Progenitor cell of endocrine pancreas (in vitro differentiated cells): Measurements from ENCODE around the gene FLRT2. TPM values are rescaled to one million over a fixed set of nuclear protein-coding genes. Genes with fewer than 3 reads are reported as not detected.

Source experiments
- DNase-seq: peaks from one replicate; pipeline ENCODE4 v3.0.0; 2021; ENCODE audit warnings: low spot score; ENCODE audit not compliant: unreplicated experiment
- H3K27ac Mint-ChIP-seq: 2 replicates; pipeline ENCODE4 v1.8.0; 2021; ENCODE audit warnings: mild to moderate bottlenecking, moderate library complexity, mixed read lengths
- H3K27me3 Mint-ChIP-seq: 2 replicates; pipeline ENCODE4 v1.8.0; 2021; ENCODE audit warnings: mixed read lengths
- H3K36me3 Mint-ChIP-seq: 2 replicates; pipeline ENCODE4 v1.8.0; 2022; ENCODE audit warnings: mixed read lengths; ENCODE audit not compliant: insufficient read depth
- H3K4me1 Mint-ChIP-seq: 2 replicates; pipeline ENCODE4 v1.8.0; 2021; ENCODE audit warnings: low read depth, mixed read lengths
- H3K4me3 Mint-ChIP-seq: 2 replicates; pipeline ENCODE4 v1.8.0; 2021; ENCODE audit warnings: low read depth, mild to moderate bottlenecking, moderate library complexity, mixed read lengths
- H3K9me3 Mint-ChIP-seq: 2 replicates; pipeline ENCODE4 v1.8.0; 2021; ENCODE audit warnings: low read depth, mixed read lengths
- CTCF ChIP-seq: fragments of 200-600 bp; sonication (generic); IDR thresholded peaks from one replicate; pipeline ENCODE4 v1.5.0; 2021; ENCODE audit warnings: antibody characterized with exemption, mild to moderate bottlenecking; ENCODE audit not compliant: unreplicated experiment
- total RNA-seq: library from RNA; stranded (reverse); gene quantifications from 2 replicates; pipeline ENCODE4 v1.2.1, GENCODE V29; 2021

Gene FLRT2
- total RNA-seq, 1 donor from 2014 or later: 312 TPM

GRCh38 chr14:85701763-85702162 is 171.8 kb downstream of the FLRT2 start:
- H3K27ac Mint-ChIP-seq: no peak overlapping the region
- no peak overlapping the region for H3K4me3 Mint-ChIP-seq
- H3K4me1 Mint-ChIP-seq: no peaks in the 10 kb centered on the region
- DNase-seq: no peak
- no peaks in the 10 kb centered on the region for H3K36me3 Mint-ChIP-seq
- H3K9me3 Mint-ChIP-seq: no peaks in the 10 kb centered on the region
- no peak for TF ChIP-seq CTCF
- H3K27me3 Mint-ChIP-seq: no peaks in the 10 kb centered on the region

- no peak for DNase-seq
- Mint-ChIP-seq H3K27me3 (no peaks in the 10 kb centered on the region), H3K9me3 (no peaks in the 10 kb centered on the region), H3K4me1 (no peaks in the 10 kb centered on the region), H3K4me3 (no peak overlapping the region), H3K27ac (no peak overlapping the region), H3K36me3 (no peaks in the 10 kb centered on the region)
- no peak for TF ChIP-seq CTCF
Observed at GRCh38 chr14:85702191-85702590, 172.2 kb downstream of the FLRT2 start.

GRCh38 chr14:85702997-85703396 is 173.1 kb downstream of the FLRT2 start:
- Mint-ChIP-seq H3K9me3 (no peaks in the 10 kb centered on the region), H3K4me3 (no peak overlapping the region), H3K4me1 (no peaks in the 10 kb centered on the region), H3K36me3 (no peaks in the 10 kb centered on the region), H3K27me3 (no peaks in the 10 kb centered on the region), H3K27ac (no peak overlapping the region)
- TF ChIP-seq CTCF: no peak
- DNase-seq: no peak
